ENCODE data around the gene EPHB3. TPM values are rescaled to one million over a fixed set of nuclear protein-coding genes. Genes with fewer than 3 reads are reported as not detected.

EPHB3 gene
- total and polyA plus RNA-seq, 4 donors, result 3.1 to 20.5 (median 7.7) TPM

- peaks cover 0 to 2% (median 0%) of the 10 kb centered on the region in 4 donors for H3K9me3 ChIP-seq (ENCODE audit: control insufficient read depth in 4 of 4, insufficient read depth in 3 of 4, low read length in 3 of 4)
- TF ChIP-seq CTCF (IDR thresholded peaks at IDR 0.05; ENCODE audit: control extremely low read depth, extremely low read depth), result no peak
- no peak overlapping the region for H3K4me3 ChIP-seq
- ATAC-seq (ENCODE audit: insufficient read depth, low FRiP score), result no peak
- H3K36me3 ChIP-seq (ENCODE audit: control insufficient read depth in 4 of 4, insufficient read depth in 4 of 4, low read length in 4 of 4), result no peaks in the 10 kb centered on the region
- 13 to 15% methylated on average over 10 of the region's 10 CpGs for WGBS, 2 donors
- H3K4me1 ChIP-seq (ENCODE audit: control insufficient read depth in 5 of 5, insufficient read depth in 5 of 5, low read length in 5 of 5), result peaks cover 0 to 8% (median 0%) of the 10 kb centered on the region in 5 donors
- H3K9ac ChIP-seq (ENCODE audit: insufficient read depth in 1 of 2, low read length in 2 of 2), result peak overlapping the region in 1 of 2 donors; percentile 0
- no peak for DNase-seq
- H3K27me3 ChIP-seq (ENCODE audit: control insufficient read depth in 3 of 3, insufficient read depth in 3 of 3, low read length in 2 of 3), result peaks cover 0 to 72% (median 32%) of the 10 kb centered on the region in 3 donors
- H3K27ac ChIP-seq (ENCODE audit: low read depth in 1 of 2, low read length in 1 of 2), result no peak overlapping the region
Measured at GRCh38 chr3:184514171-184514490, 47.5 kb upstream of the EPHB3 start.

- WGBS, 2 donors, result 45 to 46% methylated on average over 7 of the region's 7 CpGs
- peak; percentile 83 for ATAC-seq (ENCODE audit: insufficient read depth, low FRiP score)
- peak in 1 of 3 donors; percentile 53 for DNase-seq
- Histone ChIP-seq H3K9me3 (ENCODE audit: control insufficient read depth in 4 of 4, insufficient read depth in 3 of 4, low read length in 3 of 4) (no peaks in the 10 kb centered on the region), H3K36me3 (ENCODE audit: control insufficient read depth in 4 of 4, insufficient read depth in 4 of 4, low read length in 4 of 4) (no peaks in the 10 kb centered on the region), H3K4me1 (ENCODE audit: control insufficient read depth in 5 of 5, insufficient read depth in 5 of 5, low read length in 5 of 5) (peaks cover 0 to 9% (median 6%) of the 10 kb centered on the region in 5 donors), H3K9ac (ENCODE audit: insufficient read depth in 1 of 2, low read length in 2 of 2) (no peak overlapping the region), H3K27ac (ENCODE audit: low read depth in 1 of 2, low read length in 1 of 2) (no peak overlapping the region), H3K4me3 (no peak overlapping the region), H3K27me3 (ENCODE audit: control insufficient read depth in 3 of 3, insufficient read depth in 3 of 3, low read length in 2 of 3) (peaks cover 0 to 70% (median 40%) of the 10 kb centered on the region in 3 donors)
- TF ChIP-seq CTCF (IDR thresholded peaks at IDR 0.05; ENCODE audit: control extremely low read depth, extremely low read depth), result no peak
Measured at GRCh38 chr3:184523825-184524615, 37.6 kb upstream of the EPHB3 start.

- Histone ChIP-seq H3K9ac (ENCODE audit: insufficient read depth in 1 of 2, low read length in 2 of 2) (peak overlapping the region in 1 of 2 donors; percentile 21), H3K36me3 (ENCODE audit: control insufficient read depth in 4 of 4, insufficient read depth in 4 of 4, low read length in 4 of 4) (no peaks in the 10 kb centered on the region), H3K4me3 (peak overlapping the region; percentile 23), H3K9me3 (ENCODE audit: control insufficient read depth in 4 of 4, insufficient read depth in 3 of 4, low read length in 3 of 4) (no peaks in the 10 kb centered on the region), H3K4me1 (ENCODE audit: control insufficient read depth in 5 of 5, insufficient read depth in 5 of 5, low read length in 5 of 5) (peaks cover 0 to 9% (median 6%) of the 10 kb centered on the region in 5 donors), H3K27ac (ENCODE audit: low read depth in 1 of 2, low read length in 1 of 2) (peak overlapping the region; percentile 52 to 77), H3K27me3 (ENCODE audit: control insufficient read depth in 3 of 3, insufficient read depth in 3 of 3, low read length in 2 of 3) (peaks cover 0 to 68% (median 40%) of the 10 kb centered on the region in 3 donors)
- DNase-seq (peak in 2 of 3 donors; percentile 41 to 47), ATAC-seq (ENCODE audit: insufficient read depth, low FRiP score) (no peak)
- 0% methylated on average over 7 of the region's 7 CpGs for WGBS, 2 donors
- no peak for TF ChIP-seq CTCF (IDR thresholded peaks at IDR 0.05; ENCODE audit: control extremely low read depth, extremely low read depth)
Measured at GRCh38 chr3:184524981-184525336, 36.6 kb upstream of the EPHB3 start.
